Fibroblast of lung (primary cell): ENCODE results near the gene RAB8B. TPM values are rescaled to one million over a fixed set of nuclear protein-coding genes. Genes with fewer than 3 reads are reported as not detected.

Experiments used
- DNase-seq, 2 donors: peaks; one replicate each; pipeline versions ENCODE4 v3.0.0 to v3.0.0-alpha.2; 2010; ENCODE audit warnings: low read depth in 2 of 2
- H2AFZ ChIP-seq: 2 replicates; pipeline ENCODE4 v1.5.1; 2012; ENCODE audit warnings: low read length, control low read depth, inconsistent platforms
- H3K27ac ChIP-seq: 2 replicates; pipeline ENCODE4 v1.5.1; 2011; ENCODE audit warnings: low read length, control low read depth; ENCODE audit not compliant: insufficient read depth
- H3K27me3 ChIP-seq: 2 replicates; pipeline ENCODE4 v1.5.1; 2011; ENCODE audit warnings: mild to moderate bottlenecking, low read length; ENCODE audit not compliant: control insufficient read depth, insufficient read depth
- H3K36me3 ChIP-seq: 2 replicates; pipeline ENCODE4 v1.5.1; 2011; ENCODE audit warnings: low read length; ENCODE audit not compliant: control insufficient read depth, insufficient read depth
- H3K4me1 ChIP-seq: 2 replicates; pipeline ENCODE4 v1.5.1; 2011; ENCODE audit warnings: low read length; ENCODE audit not compliant: control insufficient read depth, insufficient read depth; ENCODE audit errors: extremely low read depth
- H3K4me2 ChIP-seq: 2 replicates; pipeline ENCODE4 v1.5.1; 2011; ENCODE audit warnings: low read length, control low read depth; ENCODE audit not compliant: insufficient read depth; ENCODE audit errors: extremely low read depth
- H3K4me3 ChIP-seq, 4 experiments: fragments of 200-600 bp in 1 of 4; sonication (generic) in 1 of 4; replicated peaks in 1 of 4; 2 replicates each; pipeline ENCODE4 v1.5.1; 2011 to 2016; ENCODE audit warnings: low read length in 4 of 4, low read depth in 3 of 4, mild to moderate bottlenecking in 3 of 4, control low read depth in 2 of 4, inconsistent platforms in 1 of 4, mixed read lengths in 1 of 4; ENCODE audit not compliant: insufficient read depth in 1 of 4; ENCODE audit errors: control extremely low read depth in 1 of 4
- H3K79me2 ChIP-seq: 2 replicates; pipeline ENCODE4 v1.5.1; 2012; ENCODE audit warnings: mild to moderate bottlenecking, low read length, inconsistent platforms; ENCODE audit not compliant: control insufficient read depth, insufficient read depth
- H3K9ac ChIP-seq: 2 replicates; pipeline ENCODE4 v1.5.1; 2011; ENCODE audit warnings: mild to moderate bottlenecking, low read length, control low read depth; ENCODE audit not compliant: insufficient read depth
- H3K9me3 ChIP-seq: 2 replicates; pipeline ENCODE4 v1.5.1; 2012; ENCODE audit warnings: low read depth, low read length; ENCODE audit not compliant: control insufficient read depth, insufficient read depth
- H4K20me1 ChIP-seq: 2 replicates; pipeline ENCODE4 v1.5.1; 2011; ENCODE audit warnings: low read length; ENCODE audit not compliant: control insufficient read depth, insufficient read depth; ENCODE audit errors: extremely low read depth
- EZH2 ChIP-seq: IDR thresholded peaks from 2 replicates; pipeline ENCODE4 v1.5.1; 2012; ENCODE audit warnings: low read length, control low read depth, mild to moderate bottlenecking; ENCODE audit errors: missing control alignments
- polyA plus RNA-seq, 2 donors: library from polyadenylated mRNA; depleted of rRNA in 1 of 2; stranded (reverse) in 1 of 2; unstranded in 1 of 2; fragments of >200 nt; gene quantifications; 2 replicates each; pipeline ENCODE4 v1.2.1, GENCODE V29; 2011 to 2012; ENCODE audit warnings: missing spikeins in 1 of 2
- total RNA-seq: library from RNA; depleted of rRNA; stranded (reverse); fragments of >200 nt; gene quantifications from 2 replicates; pipeline ENCODE4 v1.2.1, GENCODE V29; 2014
- TF ChIP-seq, protein P1 (sequence below), 2 donors: IDR thresholded peaks in 1 of 2; conservative IDR thresholded peaks in 1 of 2; 1 replicate in 1 of 2; 2 replicates in 1 of 2; pipeline ENCODE4 v1.5.1; 2011 to 2012; ENCODE audit warnings: low read length in 2 of 2, control low read depth in 1 of 2, inconsistent platforms in 1 of 2, low read depth in 1 of 2, mild to moderate bottlenecking in 1 of 2

RAB8B gene
- total and polyA plus RNA-seq, 2 donors (not counting 1 experiment from before 2014, with no cell fraction given) = 107 to 111 TPM

DNA sequence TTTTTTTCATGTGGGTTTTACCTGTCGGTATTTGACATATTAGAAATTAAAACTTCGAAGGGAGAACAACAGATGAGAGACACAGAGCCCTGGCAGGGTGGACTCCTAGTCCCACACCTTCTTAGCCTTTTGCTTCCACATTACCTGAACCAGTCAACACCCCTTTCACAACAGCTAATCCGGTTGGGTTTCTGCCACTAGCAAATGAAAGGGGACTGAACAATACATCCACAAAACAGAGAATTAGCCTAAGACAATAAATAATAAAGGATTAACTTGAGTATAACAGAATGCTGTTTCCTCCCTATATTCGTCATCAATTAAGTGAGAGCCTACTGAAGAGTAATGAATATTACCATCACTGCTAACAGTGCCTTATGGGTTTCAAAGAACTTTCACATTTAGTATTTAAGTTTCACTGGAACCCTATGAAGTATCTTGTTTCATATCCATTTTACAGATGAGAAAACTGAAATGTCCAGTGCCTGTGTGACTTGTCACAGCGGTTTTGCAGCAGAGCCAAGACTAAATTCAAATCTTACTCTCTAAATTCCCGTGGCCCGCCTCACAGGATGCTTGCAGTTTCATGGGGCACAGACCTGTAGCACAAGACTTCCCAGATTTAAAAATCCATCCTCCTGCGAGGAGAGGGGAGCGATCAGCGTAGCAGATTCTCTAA, 1.0 kb upstream of the RAB8B start:
- Histone ChIP-seq H3K4me1 (peaks cover 5% of the 10 kb centered on the region), H3K27me3 (no peaks in the 10 kb centered on the region), H3K4me3 (peak overlapping the region; percentile 52 to 84 (median 64)), H3K9ac (no peak overlapping the region), H3K9me3 (no peaks in the 10 kb centered on the region), H3K4me2 (peak overlapping the region; percentile 92), H3K36me3 (no peaks in the 10 kb centered on the region), H4K20me1 (no peaks in the 10 kb centered on the region), H3K79me2 (peaks cover 39% of the 10 kb centered on the region), H2AFZ (peak overlapping the region; percentile 93), H3K27ac (peak overlapping the region; percentile 58)
- no peak for DNase-seq
- TF ChIP-seq EZH2 = no peak
- TF ChIP-seq, protein P1, sequence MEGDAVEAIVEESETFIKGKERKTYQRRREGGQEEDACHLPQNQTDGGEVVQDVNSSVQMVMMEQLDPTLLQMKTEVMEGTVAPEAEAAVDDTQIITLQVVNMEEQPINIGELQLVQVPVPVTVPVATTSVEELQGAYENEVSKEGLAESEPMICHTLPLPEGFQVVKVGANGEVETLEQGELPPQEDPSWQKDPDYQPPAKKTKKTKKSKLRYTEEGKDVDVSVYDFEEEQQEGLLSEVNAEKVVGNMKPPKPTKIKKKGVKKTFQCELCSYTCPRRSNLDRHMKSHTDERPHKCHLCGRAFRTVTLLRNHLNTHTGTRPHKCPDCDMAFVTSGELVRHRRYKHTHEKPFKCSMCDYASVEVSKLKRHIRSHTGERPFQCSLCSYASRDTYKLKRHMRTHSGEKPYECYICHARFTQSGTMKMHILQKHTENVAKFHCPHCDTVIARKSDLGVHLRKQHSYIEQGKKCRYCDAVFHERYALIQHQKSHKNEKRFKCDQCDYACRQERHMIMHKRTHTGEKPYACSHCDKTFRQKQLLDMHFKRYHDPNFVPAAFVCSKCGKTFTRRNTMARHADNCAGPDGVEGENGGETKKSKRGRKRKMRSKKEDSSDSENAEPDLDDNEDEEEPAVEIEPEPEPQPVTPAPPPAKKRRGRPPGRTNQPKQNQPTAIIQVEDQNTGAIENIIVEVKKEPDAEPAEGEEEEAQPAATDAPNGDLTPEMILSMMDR (conservative IDR thresholded peaks at IDR 0.05 in 1 of 2, IDR thresholded peaks at IDR 0.05 in 1 of 2; ENCODE audit: low read depth in 1 of 2, low read length in 2 of 2) = no peak

DNA sequence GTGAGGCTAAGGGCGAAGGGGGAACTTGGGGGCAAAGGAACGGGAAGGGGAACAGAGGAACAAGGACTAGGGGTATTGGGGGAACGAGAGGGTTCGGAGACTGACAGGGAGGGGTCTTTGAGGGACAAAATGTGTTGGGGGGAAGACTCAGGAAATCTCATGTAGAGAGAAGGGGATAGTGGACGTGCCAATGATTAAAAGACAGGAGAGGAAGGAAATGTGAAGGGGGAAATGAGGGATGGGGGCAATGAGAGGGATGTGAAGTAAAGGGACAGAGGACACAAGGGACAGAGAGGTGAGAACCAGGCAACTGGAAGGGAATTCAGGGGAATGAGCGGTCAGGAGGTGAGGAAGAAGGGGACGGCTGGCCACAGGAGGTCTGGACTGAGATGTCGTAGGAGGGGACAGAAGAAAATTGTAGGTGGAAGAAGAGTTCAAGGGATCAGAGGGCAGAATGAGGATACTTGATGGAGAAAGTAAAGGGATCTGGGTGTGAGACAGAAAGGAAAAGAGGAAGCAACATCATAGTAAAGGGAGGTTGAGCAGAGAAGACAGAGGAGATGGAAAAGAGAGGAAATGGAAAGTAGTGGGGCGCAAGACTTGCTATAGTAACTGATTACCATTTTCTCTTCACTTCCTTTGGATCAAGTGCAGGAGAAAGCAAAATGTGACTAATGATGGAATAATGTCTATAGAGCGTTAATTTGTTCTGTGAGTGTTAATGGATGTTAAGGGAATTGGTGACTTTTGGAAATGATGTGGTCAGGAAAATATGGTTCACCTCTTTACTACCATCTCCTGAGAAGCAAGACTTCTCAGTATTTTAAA, 749 bp downstream of the RAB8B start:
- Histone ChIP-seq H3K36me3 (no peaks in the 10 kb centered on the region), H3K27me3 (no peaks in the 10 kb centered on the region), H2AFZ (peak overlapping the region; percentile 9), H4K20me1 (no peaks in the 10 kb centered on the region), H3K27ac (peak overlapping the region; percentile 72), H3K4me1 (peaks cover 7% of the 10 kb centered on the region), H3K9ac (peak overlapping the region; percentile 72), H3K4me2 (peak overlapping the region; percentile 73), H3K79me2 (peaks cover 54% of the 10 kb centered on the region), H3K9me3 (no peaks in the 10 kb centered on the region), H3K4me3 (peak overlapping the region; percentile 69 to 90 (median 87))
- TF ChIP-seq EZH2 = no peak
- TF ChIP-seq, protein P1 (conservative IDR thresholded peaks at IDR 0.05 in 1 of 2, IDR thresholded peaks at IDR 0.05 in 1 of 2; ENCODE audit: low read depth in 1 of 2, low read length in 2 of 2) = no peak
- no peak for DNase-seq
